Prostate gland (tissue), 2 donors: ENCODE data around the gene MYO1D. TPM values are rescaled to one million over a fixed set of nuclear protein-coding genes. Genes with fewer than 3 reads are reported as not detected.

Experiments used
- DNase-seq: peaks from one replicate; pipeline ENCODE4 v3.0.0-alpha.2; 2019; ENCODE audit warnings: low spot score
- H3K27ac ChIP-seq, 2 donors: fragments of 200-600 bp; sonication (generic); 2 replicates each; pipeline ENCODE4 v1.5.1; 2017 to 2019
- H3K27me3 ChIP-seq: fragments of 200-600 bp; sonication (generic); replicated peaks from 2 replicates; pipeline ENCODE4 v1.5.1; 2019; ENCODE audit not compliant: insufficient read depth
- H3K36me3 ChIP-seq, 2 donors: fragments of 200-600 bp; sonication (generic); 1 replicate in 1 of 2; 2 replicates in 1 of 2; pipeline versions ENCODE4 v1.5.1 to v1.8.1; 2017 to 2019
- H3K4me1 ChIP-seq: fragments of 200-600 bp; sonication (generic); replicated peaks from 2 replicates; pipeline ENCODE4 v1.5.1; 2019
- H3K4me3 ChIP-seq, 2 donors: fragments of 200-600 bp; sonication (generic); 2 replicates each; pipeline ENCODE4 v1.5.1; 2017 to 2019
- H3K9me3 ChIP-seq: fragments of 200-600 bp; sonication (generic); 2 replicates; pipeline ENCODE4 v1.5.1; 2017
- POLR2A ChIP-seq: fragments of 450-650 bp; IDR thresholded peaks from one replicate; pipeline ENCODE4 v1.6.1; 2016; ENCODE audit warnings: antibody characterized with exemption, mild to moderate bottlenecking
- POLR2AphosphoS5 ChIP-seq: sonication (generic); formaldehyde crosslinking; IDR thresholded peaks from one replicate; pipeline ENCODE4 v1.6.1; 2017; ENCODE audit warnings: antibody characterized with exemption
- WGBS: methylation state at CpG from one replicate; pipeline ENCODE4 v1.1.5; 2018; 5-methylcytosine and 5-hydroxymethylcytosine counted together
- intact Hi-C: fragments of 100-400 bp; cut with DNase I; formaldehyde crosslinking; loops from one replicate; pipeline ENCODE4 v1.14.2; 2022
- total RNA-seq, 2 donors: library from RNA; depleted of rRNA; stranded (reverse); fragments of >200 nt; gene quantifications; one replicate each; pipeline ENCODE4 v1.1.0, GENCODE V29; 2016
- TF ChIP-seq, protein P1 (sequence below), 4 experiments: fragments of 200-600 bp in 2 of 4; fragments of 450-650 bp in 2 of 4; sonication (generic) in 2 of 4; IDR thresholded peaks; 1 replicate in 3 of 4; 2 replicates in 1 of 4; pipeline ENCODE4 v1.5.1; 2016 to 2019; ENCODE audit warnings: antibody characterized with exemption in 4 of 4, mild to moderate bottlenecking in 2 of 4, moderate library complexity in 2 of 4

Gene MYO1D
- total RNA-seq, 2 donors from 2014 or later: 44.2 to 45.2 TPM

DNA sequence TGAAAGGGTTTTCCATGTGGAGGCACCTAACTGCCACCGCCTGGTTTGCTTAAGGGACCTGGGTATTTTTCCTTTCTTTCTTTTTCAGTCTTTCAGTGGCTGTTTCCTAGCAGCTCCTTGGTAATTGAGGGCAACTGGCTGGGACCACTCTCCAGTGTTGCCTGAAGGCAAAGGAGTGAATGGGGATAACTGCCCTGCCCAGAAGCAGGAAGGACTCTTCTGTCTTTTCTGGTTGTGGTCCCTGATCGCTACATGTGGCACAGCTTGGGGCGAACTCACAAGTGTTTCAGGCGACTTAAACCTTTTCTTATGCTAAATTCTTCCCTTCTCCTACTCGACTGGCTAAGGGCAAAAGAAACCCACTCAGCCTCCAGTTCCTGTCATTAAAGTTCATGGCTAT lies 40.9 kb upstream of the MYO1D start:
- TF ChIP-seq POLR2AphosphoS5: no peak
- TF ChIP-seq POLR2A: no peak
- TF ChIP-seq, protein P1, sequence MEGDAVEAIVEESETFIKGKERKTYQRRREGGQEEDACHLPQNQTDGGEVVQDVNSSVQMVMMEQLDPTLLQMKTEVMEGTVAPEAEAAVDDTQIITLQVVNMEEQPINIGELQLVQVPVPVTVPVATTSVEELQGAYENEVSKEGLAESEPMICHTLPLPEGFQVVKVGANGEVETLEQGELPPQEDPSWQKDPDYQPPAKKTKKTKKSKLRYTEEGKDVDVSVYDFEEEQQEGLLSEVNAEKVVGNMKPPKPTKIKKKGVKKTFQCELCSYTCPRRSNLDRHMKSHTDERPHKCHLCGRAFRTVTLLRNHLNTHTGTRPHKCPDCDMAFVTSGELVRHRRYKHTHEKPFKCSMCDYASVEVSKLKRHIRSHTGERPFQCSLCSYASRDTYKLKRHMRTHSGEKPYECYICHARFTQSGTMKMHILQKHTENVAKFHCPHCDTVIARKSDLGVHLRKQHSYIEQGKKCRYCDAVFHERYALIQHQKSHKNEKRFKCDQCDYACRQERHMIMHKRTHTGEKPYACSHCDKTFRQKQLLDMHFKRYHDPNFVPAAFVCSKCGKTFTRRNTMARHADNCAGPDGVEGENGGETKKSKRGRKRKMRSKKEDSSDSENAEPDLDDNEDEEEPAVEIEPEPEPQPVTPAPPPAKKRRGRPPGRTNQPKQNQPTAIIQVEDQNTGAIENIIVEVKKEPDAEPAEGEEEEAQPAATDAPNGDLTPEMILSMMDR (IDR thresholded peaks at IDR 0.05): no peak
- DNase-seq: no peak
- intact Hi-C loops: no loop called here
- Histone ChIP-seq H3K4me1 (no peaks in the 10 kb centered on the region), H3K27ac (no peak overlapping the region), H3K27me3 (no peaks in the 10 kb centered on the region), H3K36me3 (no peaks in the 10 kb centered on the region), H3K4me3 (no peak overlapping the region), H3K9me3 (no peaks in the 10 kb centered on the region)
- 78% methylated on average over 5 of the region's 5 CpGs for WGBS

DNA sequence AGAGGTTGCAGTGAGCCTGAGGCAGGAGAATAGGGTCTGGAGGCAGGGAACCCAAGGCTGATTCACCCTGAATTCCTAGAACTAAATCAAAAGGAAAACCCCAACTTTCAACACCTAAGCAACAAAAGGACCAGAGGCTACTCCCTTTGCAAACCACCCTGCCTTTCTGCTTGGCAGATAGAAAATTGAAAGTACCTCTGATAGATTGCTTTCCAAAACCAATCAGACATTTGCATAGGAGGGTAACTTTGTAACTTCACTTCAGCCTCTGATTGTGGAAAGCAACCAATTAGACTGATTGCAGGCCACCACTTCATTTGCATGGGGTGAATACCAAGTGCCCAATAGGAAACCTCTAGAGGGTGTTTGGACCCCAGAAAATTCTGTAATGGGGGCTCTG lies 40.2 kb upstream of the MYO1D start:
- H3K27me3 ChIP-seq: no peaks in the 10 kb centered on the region
- H3K9me3 ChIP-seq: no peaks in the 10 kb centered on the region
- intact Hi-C loops: no loop called here
- TF ChIP-seq, protein P1 (IDR thresholded peaks at IDR 0.05): no peak
- TF ChIP-seq POLR2AphosphoS5 (no peak), POLR2A (no peak)
- no peaks in the 10 kb centered on the region for H3K36me3 ChIP-seq
- H3K27ac ChIP-seq: no peak overlapping the region
- DNase-seq: no peak
- no peaks in the 10 kb centered on the region for H3K4me1 ChIP-seq
- H3K4me3 ChIP-seq: no peak overlapping the region

DNA sequence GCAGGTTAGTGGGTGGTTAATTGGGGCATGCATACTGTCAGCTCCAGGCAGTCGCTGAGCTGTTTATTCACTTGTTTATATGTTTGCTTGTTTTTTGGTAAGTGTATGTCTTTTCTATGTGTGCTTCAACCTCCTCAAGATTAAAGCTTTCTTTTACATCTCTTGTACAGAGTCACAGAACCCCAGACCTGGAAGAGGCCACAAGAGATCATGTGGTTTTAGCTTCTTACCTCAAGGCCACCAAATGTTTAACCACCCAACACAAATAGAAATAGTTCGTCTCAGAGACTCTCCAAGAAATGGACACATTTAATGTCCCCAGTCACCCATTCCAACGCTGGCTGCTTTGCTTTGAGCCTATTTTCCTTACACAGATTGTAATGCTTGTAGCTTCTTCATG lies 39.2 kb upstream of the MYO1D start:
- Histone ChIP-seq H3K4me3 (no peak overlapping the region), H3K27me3 (no peaks in the 10 kb centered on the region), H3K27ac (no peak overlapping the region), H3K9me3 (no peaks in the 10 kb centered on the region), H3K4me1 (no peaks in the 10 kb centered on the region), H3K36me3 (no peaks in the 10 kb centered on the region)
- TF ChIP-seq, protein P1 (IDR thresholded peaks at IDR 0.05): no peak
- TF ChIP-seq POLR2A (no peak), POLR2AphosphoS5 (no peak)
- intact Hi-C loops: no loop called here
- 81% methylated on average over 3 of the region's 3 CpGs for WGBS
- DNase-seq: no peak

DNA sequence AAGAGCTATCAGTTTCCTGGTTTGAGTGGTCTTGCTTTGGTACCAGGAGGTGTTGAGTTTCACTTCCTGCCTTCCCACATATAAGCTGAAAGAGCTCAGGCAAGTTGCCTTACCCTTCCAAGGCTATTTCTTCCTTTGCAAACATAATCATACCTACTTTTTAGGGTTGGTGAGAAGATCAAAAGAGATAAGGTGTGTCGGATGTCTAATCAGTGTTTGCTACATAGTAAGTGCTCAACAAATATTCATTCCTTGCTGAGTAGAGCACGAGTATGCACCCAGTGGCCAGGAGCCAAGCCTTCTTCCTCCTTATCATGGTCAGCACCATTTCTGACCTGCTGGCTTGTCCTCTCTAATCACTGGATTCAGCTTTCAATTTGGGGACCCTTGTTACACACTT lies 38.3 kb upstream of the MYO1D start:
- DNase-seq: no peak

DNA sequence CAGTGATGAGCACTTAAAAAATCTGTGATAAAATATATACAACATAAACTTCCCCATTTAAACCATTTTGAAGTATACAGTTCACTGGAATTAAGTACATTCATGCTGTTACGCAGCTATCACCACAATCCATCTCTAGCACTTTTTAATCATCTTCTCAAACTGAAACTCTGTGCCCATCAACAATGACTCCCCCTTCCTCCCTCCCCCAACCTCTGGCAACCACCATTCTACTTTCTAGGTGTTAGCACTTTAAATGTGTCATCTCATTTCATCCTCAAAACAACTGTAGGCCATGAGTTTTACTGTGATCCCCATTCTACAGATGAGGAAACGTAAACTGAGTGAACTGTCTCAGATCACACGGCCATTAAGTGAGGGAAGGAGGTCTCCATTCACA lies 37.3 kb upstream of the MYO1D start:
- Histone ChIP-seq H3K27ac (no peak overlapping the region), H3K4me1 (no peaks in the 10 kb centered on the region), H3K36me3 (no peaks in the 10 kb centered on the region), H3K9me3 (no peaks in the 10 kb centered on the region), H3K4me3 (no peak overlapping the region), H3K27me3 (no peaks in the 10 kb centered on the region)
- DNase-seq: no peak
- 86% methylated on average over 3 of the region's 3 CpGs for WGBS
- intact Hi-C loops: no loop called here
- TF ChIP-seq, protein P1 (IDR thresholded peaks at IDR 0.05): no peak
- TF ChIP-seq POLR2AphosphoS5 (no peak), POLR2A (no peak)

More for the DNA sequence above, 38.3 kb upstream of the MYO1D start:
- H3K9me3 ChIP-seq: no peaks in the 10 kb centered on the region
- no peak overlapping the region for H3K4me3 ChIP-seq
- H3K27ac ChIP-seq: no peak overlapping the region
- H3K4me1 ChIP-seq: no peaks in the 10 kb centered on the region
- no peaks in the 10 kb centered on the region for H3K27me3 ChIP-seq
- WGBS: 42% methylated on average over 2 of the region's 2 CpGs
- intact Hi-C loops: no loop called here
- no peak for TF ChIP-seq POLR2AphosphoS5
- TF ChIP-seq POLR2A: no peak
- TF ChIP-seq, protein P1 (IDR thresholded peaks at IDR 0.05): no peak
- no peaks in the 10 kb centered on the region for H3K36me3 ChIP-seq
